Spinal cord (tissue), 10 donors: ENCODE results near the gene NRARP. TPM values are rescaled to one million over a fixed set of nuclear protein-coding genes. Genes with fewer than 3 reads are reported as not detected.
A peak's percentile ranks its signal among the peaks of the same experiment; 100 is the strongest.

Source experiments
- DNase-seq, 6 donors: peaks; one replicate each; pipeline versions ENCODE4 v3.0.0 to v3.0.0-alpha.2; 2013 to 2015; ENCODE audit warnings: low spot score in 6 of 6, low read depth in 4 of 6
- H3K27ac ChIP-seq: one replicate; pipeline ENCODE4 v1.5.1; 2013; ENCODE audit warnings: low read depth, low read length, control low read depth
- H3K27me3 ChIP-seq: one replicate; pipeline ENCODE4 v1.6.1; 2013; ENCODE audit warnings: low read length; ENCODE audit not compliant: control insufficient read depth, insufficient read depth
- H3K36me3 ChIP-seq: one replicate; pipeline ENCODE4 v1.6.1; 2013; ENCODE audit warnings: low read length; ENCODE audit not compliant: control insufficient read depth, insufficient read depth
- H3K4me1 ChIP-seq: one replicate; pipeline ENCODE4 v1.6.1; 2013; ENCODE audit warnings: low read length; ENCODE audit not compliant: control insufficient read depth, insufficient read depth
- H3K4me3 ChIP-seq: one replicate; pipeline ENCODE4 v1.5.1; 2013; ENCODE audit warnings: low read depth, low read length, control low read depth
- H3K9me3 ChIP-seq: one replicate; pipeline ENCODE4 v1.6.1; 2013; ENCODE audit warnings: low read length; ENCODE audit not compliant: control insufficient read depth, insufficient read depth
- WGBS: methylation state at CpG from one replicate; pipeline ENCODE4 v1.1.5; 2013; ENCODE audit warnings: missing lambda C conversion rate; ENCODE audit not compliant: insufficient coverage; 5-methylcytosine and 5-hydroxymethylcytosine counted together
- polyA plus RNA-seq, 2 donors: library from polyadenylated mRNA; unstranded; fragments of 120-200 nt; gene quantifications; one replicate each; pipeline ENCODE4 v1.2.1, GENCODE V29; 2013; ENCODE audit not compliant: insufficient read length in 2 of 2
- total RNA-seq, 2 donors: library from RNA; depleted of rRNA in 1 of 2; stranded (reverse); fragments of 120-200 nt in 1 of 2; fragments of >200 nt in 1 of 2; gene quantifications; one replicate each; pipeline versions ENCODE4 v1.2.3 to v1.2.4, GENCODE V29; 2013 to 2014
- donor health status: healthy.

The NRARP gene
- total and polyA plus RNA-seq, 4 donors, result 3.2 to 15.8 (median 9.8) TPM

GRCh38 chr9:137299203-137299565 is 2.9 kb downstream of the NRARP start:
- Histone ChIP-seq H3K27ac (peak overlapping the region; percentile 52), H3K9me3 (no peaks in the 10 kb centered on the region), H3K4me3 (peak overlapping the region; percentile 45), H3K36me3 (peaks cover 23% of the 10 kb centered on the region), H3K27me3 (no peaks in the 10 kb centered on the region), H3K4me1 (peaks cover 72% of the 10 kb centered on the region)
- DNase-seq, result no peak
- 23% methylated on average over 10 of the region's 10 CpGs for WGBS

GRCh38 chr9:137298401-137299202 is 3.5 kb downstream of the NRARP start:
- Histone ChIP-seq H3K9me3 (no peaks in the 10 kb centered on the region), H3K4me1 (peaks cover 66% of the 10 kb centered on the region), H3K27ac (peak overlapping the region; percentile 52), H3K4me3 (no peak overlapping the region), H3K27me3 (no peaks in the 10 kb centered on the region), H3K36me3 (peaks cover 23% of the 10 kb centered on the region)
- WGBS, result 36% methylated on average over 24 of the region's 24 CpGs
- no peak for DNase-seq

GRCh38 chr9:137297966-137298365 is 4.1 kb downstream of the NRARP start:
- Histone ChIP-seq H3K36me3 (peaks cover 23% of the 10 kb centered on the region), H3K9me3 (no peaks in the 10 kb centered on the region), H3K27me3 (no peaks in the 10 kb centered on the region), H3K27ac (peak overlapping the region; percentile 52), H3K4me3 (no peak overlapping the region), H3K4me1 (peaks cover 60% of the 10 kb centered on the region)
- WGBS, result 41% methylated on average over 4 of the region's 7 CpGs
- DNase-seq, result no peak

- peak overlapping the region; percentile 40 for H3K27ac ChIP-seq
- H3K36me3 ChIP-seq, result peaks cover 23% of the 10 kb centered on the region
- WGBS, result 42% methylated on average over 19 of the region's 24 CpGs
- no peak for DNase-seq
- peaks cover 54% of the 10 kb centered on the region for H3K4me1 ChIP-seq
- H3K9me3 ChIP-seq, result no peaks in the 10 kb centered on the region
- no peak overlapping the region for H3K4me3 ChIP-seq
- H3K27me3 ChIP-seq, result no peaks in the 10 kb centered on the region
Measured at GRCh38 chr9:137296670-137297664, 5.1 kb downstream of the NRARP start.

GRCh38 chr9:137295849-137296669 is 6.0 kb downstream of the NRARP start:
- no peaks in the 10 kb centered on the region for H3K27me3 ChIP-seq

GRCh38 chr9:137295238-137295811 is 6.7 kb downstream of the NRARP start:
- WGBS, result under 1% methylated on average over 74 of the region's 76 CpGs
- H3K27ac ChIP-seq, result no peak overlapping the region
- DNase-seq, result peak in 2 of 6 donors; percentile 60 to 62
- H3K9me3 ChIP-seq, result no peaks in the 10 kb centered on the region
- H3K4me1 ChIP-seq, result peaks cover 49% of the 10 kb centered on the region
- H3K36me3 ChIP-seq, result peaks cover 23% of the 10 kb centered on the region
- no peaks in the 10 kb centered on the region for H3K27me3 ChIP-seq
- no peak overlapping the region for H3K4me3 ChIP-seq

More at GRCh38 chr9:137295849-137296669, 6.0 kb downstream of the NRARP start:
- Histone ChIP-seq H3K4me3 (no peak overlapping the region), H3K9me3 (no peaks in the 10 kb centered on the region), H3K36me3 (peaks cover 23% of the 10 kb centered on the region), H3K27ac (peak overlapping the region; percentile 16), H3K4me1 (peaks cover 54% of the 10 kb centered on the region)
- WGBS, result 12% methylated on average over 42 of the region's 78 CpGs
- DNase-seq, result no peak

- Histone ChIP-seq H3K27ac (no peak overlapping the region), H3K9me3 (no peaks in the 10 kb centered on the region), H3K4me1 (peaks cover 43% of the 10 kb centered on the region), H3K27me3 (no peaks in the 10 kb centered on the region), H3K4me3 (no peak overlapping the region), H3K36me3 (peaks cover 23% of the 10 kb centered on the region)
- DNase-seq, result peak in 1 of 6 donors; percentile 77
- WGBS, result 23% methylated on average over 35 of the region's 35 CpGs
Measured at GRCh38 chr9:137294681-137295237, 7.3 kb downstream of the NRARP start.

- no peaks in the 10 kb centered on the region for H3K9me3 ChIP-seq
- no peaks in the 10 kb centered on the region for H3K27me3 ChIP-seq
- no peak overlapping the region for H3K4me3 ChIP-seq
- peaks cover 20% of the 10 kb centered on the region for H3K36me3 ChIP-seq
- no peak overlapping the region for H3K27ac ChIP-seq
- DNase-seq, result peak in 1 of 6 donors; percentile 62
- 70% methylated on average over 4 of the region's 11 CpGs for WGBS
- peaks cover 39% of the 10 kb centered on the region for H3K4me1 ChIP-seq
Measured at GRCh38 chr9:137294091-137294680, 7.9 kb downstream of the NRARP start.
